Prostate gland (tissue), 2 donors: Measurements from ENCODE around the gene DEXI. TPM values are rescaled to one million over a fixed set of nuclear protein-coding genes. Genes with fewer than 3 reads are reported as not detected.
"Not testable (repeated sequence)": the region's sequence is repeated elsewhere in the genome, so short reads cannot be mapped to it uniquely, and the experiment has no call there.

ENCODE experiments used
- DNase-seq: peaks from one replicate; pipeline ENCODE4 v3.0.0-alpha.2; 2019; ENCODE audit warnings: low spot score
- H3K27ac ChIP-seq, 2 donors: fragments of 200-600 bp; sonication (generic); 2 replicates each; pipeline ENCODE4 v1.5.1; 2017 to 2019
- H3K27me3 ChIP-seq: fragments of 200-600 bp; sonication (generic); replicated peaks from 2 replicates; pipeline ENCODE4 v1.5.1; 2019; ENCODE audit not compliant: insufficient read depth
- H3K36me3 ChIP-seq, 2 donors: fragments of 200-600 bp; sonication (generic); 1 replicate in 1 of 2; 2 replicates in 1 of 2; pipeline versions ENCODE4 v1.5.1 to v1.8.1; 2017 to 2019
- H3K4me1 ChIP-seq: fragments of 200-600 bp; sonication (generic); replicated peaks from 2 replicates; pipeline ENCODE4 v1.5.1; 2019
- H3K4me3 ChIP-seq, 2 donors: fragments of 200-600 bp; sonication (generic); 2 replicates each; pipeline ENCODE4 v1.5.1; 2017 to 2019
- H3K9me3 ChIP-seq: fragments of 200-600 bp; sonication (generic); 2 replicates; pipeline ENCODE4 v1.5.1; 2017
- POLR2A ChIP-seq: fragments of 450-650 bp; IDR thresholded peaks from one replicate; pipeline ENCODE4 v1.6.1; 2016; ENCODE audit warnings: antibody characterized with exemption, mild to moderate bottlenecking
- POLR2AphosphoS5 ChIP-seq: sonication (generic); formaldehyde crosslinking; IDR thresholded peaks from one replicate; pipeline ENCODE4 v1.6.1; 2017; ENCODE audit warnings: antibody characterized with exemption
- WGBS: methylation state at CpG from one replicate; pipeline ENCODE4 v1.1.5; 2018; 5-methylcytosine and 5-hydroxymethylcytosine counted together
- intact Hi-C: fragments of 100-400 bp; cut with DNase I; formaldehyde crosslinking; loops from one replicate; pipeline ENCODE4 v1.14.2; 2022
- total RNA-seq, 2 donors: library from RNA; depleted of rRNA; stranded (reverse); fragments of >200 nt; gene quantifications; one replicate each; pipeline ENCODE4 v1.1.0, GENCODE V29; 2016
- TF ChIP-seq, protein P1 (sequence below), 4 experiments: fragments of 200-600 bp in 2 of 4; fragments of 450-650 bp in 2 of 4; sonication (generic) in 2 of 4; IDR thresholded peaks; 1 replicate in 3 of 4; 2 replicates in 1 of 4; pipeline ENCODE4 v1.5.1; 2016 to 2019; ENCODE audit warnings: antibody characterized with exemption in 4 of 4, mild to moderate bottlenecking in 2 of 4, moderate library complexity in 2 of 4

The DEXI gene
- total RNA-seq, 2 donors from 2014 or later, result 95.5 to 96.9 TPM

DNA sequence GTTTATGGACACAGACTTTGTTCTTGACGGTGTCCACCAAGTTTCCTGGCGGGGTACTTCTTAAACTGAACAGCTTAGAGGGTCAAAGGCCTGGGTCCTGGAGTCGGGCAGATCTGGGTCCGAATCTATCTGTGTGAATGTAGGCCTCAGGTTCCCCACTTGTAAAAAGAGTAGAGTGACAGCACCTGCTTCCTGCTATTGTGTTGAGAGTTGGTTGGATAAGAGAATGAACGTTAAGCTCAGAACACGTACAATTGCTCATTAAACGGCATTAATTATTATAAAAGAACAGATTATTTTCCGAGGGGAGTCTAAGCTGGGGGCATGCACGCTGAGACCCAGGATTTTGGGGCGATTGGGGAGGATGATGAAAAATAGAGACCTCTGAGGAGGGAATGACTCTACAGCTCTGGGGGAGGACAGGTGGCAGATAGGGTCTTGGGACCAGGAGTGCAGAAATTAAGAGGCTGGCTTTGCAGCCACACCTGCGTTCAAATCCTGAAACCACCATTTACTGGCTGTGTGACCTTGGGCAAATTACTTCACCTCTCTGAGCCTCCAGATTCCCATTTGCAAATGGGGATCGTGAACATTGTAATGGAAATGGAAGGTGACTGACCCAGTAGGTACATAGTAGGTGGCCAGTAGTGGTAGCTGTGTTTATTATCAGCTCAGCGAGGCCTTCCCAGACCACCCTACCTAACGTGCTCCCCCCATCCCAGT is 3.0 kb upstream of the DEXI start:
- DNase-seq, result no peak
- Histone ChIP-seq H3K27me3 (no peaks in the 10 kb centered on the region), H3K36me3 (no peaks in the 10 kb centered on the region), H3K27ac (no peak overlapping the region), H3K4me1 (peaks cover 20% of the 10 kb centered on the region), H3K4me3 (peak overlapping the region; percentile 83 to 90), H3K9me3 (no peaks in the 10 kb centered on the region)
- TF ChIP-seq, protein P1, sequence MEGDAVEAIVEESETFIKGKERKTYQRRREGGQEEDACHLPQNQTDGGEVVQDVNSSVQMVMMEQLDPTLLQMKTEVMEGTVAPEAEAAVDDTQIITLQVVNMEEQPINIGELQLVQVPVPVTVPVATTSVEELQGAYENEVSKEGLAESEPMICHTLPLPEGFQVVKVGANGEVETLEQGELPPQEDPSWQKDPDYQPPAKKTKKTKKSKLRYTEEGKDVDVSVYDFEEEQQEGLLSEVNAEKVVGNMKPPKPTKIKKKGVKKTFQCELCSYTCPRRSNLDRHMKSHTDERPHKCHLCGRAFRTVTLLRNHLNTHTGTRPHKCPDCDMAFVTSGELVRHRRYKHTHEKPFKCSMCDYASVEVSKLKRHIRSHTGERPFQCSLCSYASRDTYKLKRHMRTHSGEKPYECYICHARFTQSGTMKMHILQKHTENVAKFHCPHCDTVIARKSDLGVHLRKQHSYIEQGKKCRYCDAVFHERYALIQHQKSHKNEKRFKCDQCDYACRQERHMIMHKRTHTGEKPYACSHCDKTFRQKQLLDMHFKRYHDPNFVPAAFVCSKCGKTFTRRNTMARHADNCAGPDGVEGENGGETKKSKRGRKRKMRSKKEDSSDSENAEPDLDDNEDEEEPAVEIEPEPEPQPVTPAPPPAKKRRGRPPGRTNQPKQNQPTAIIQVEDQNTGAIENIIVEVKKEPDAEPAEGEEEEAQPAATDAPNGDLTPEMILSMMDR (IDR thresholded peaks at IDR 0.05), result no peak
- TF ChIP-seq POLR2AphosphoS5, result no peak
- no peak for TF ChIP-seq POLR2A
- intact Hi-C loops, result loop anchor here (10.0 kb wide), 1 partner anchor 970 kb away; the partner anchor contains the start of gene GSPT1
- 33% methylated on average over 14 of the region's 14 CpGs for WGBS

DNA sequence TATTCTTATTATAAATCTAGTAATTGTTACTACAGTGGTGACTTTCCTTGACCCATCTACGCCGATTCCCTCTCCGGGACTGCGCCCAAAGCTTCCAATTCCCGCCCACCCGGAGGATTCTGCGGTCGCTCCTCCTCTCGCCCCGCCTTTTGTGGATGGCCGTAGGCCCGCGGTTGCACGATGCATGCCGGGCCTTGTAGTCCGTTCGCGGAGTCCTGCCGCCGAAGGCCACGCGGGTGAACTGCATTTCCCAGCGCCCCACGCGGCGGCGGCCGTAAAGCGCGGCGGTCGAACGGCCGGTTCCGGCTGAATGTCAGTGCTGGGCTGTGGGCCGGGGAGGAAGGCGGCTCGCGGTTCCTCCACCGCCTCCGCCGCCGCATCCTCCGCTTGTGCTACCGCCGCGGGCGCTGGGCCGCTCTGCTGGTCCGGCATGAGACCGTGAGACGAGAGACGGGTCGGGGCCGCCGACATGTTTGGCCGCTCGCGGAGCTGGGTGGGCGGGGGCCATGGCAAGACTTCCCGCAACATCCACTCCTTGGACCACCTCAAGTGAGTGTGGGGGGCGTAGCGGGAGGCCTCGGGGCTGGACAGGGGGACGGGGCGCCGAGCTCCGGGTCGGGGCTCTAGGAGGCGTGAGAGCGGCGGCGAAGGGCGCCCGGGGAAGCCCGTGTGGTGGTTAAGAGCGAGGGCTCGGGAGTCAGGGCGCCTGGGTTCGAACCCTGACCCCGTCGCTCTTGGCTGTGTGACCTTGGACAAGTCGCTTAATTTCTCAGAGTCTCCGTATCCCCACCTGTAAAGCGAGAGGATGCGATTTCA is 2.2 kb upstream of the DEXI start, which contains the start of gene CLEC16A:
CLEC16A (plus strand) TSS at position 316 of the 816 bp plus-strand sequence; CDS start at position 470, 154 bp downstream.
- under 1% methylated on average over 64 of the region's 86 CpGs for WGBS
- Histone ChIP-seq H3K27me3 (no peaks in the 10 kb centered on the region), H3K4me1 (peaks cover 15% of the 10 kb centered on the region), H3K9me3 (no peaks in the 10 kb centered on the region), H3K27ac (peak within 1 kb of the TSS; percentile 56 to 81), H3K4me3 (peak within 1 kb of the TSS; percentile 83 to 90), H3K36me3 (no peaks in the 10 kb centered on the region)
- peak; percentile 96 for DNase-seq
- TF ChIP-seq POLR2AphosphoS5, result peak; percentile 99
- TF ChIP-seq, protein P1 (IDR thresholded peaks at IDR 0.05), result peak in 3 of 4 experiments; percentile 17 to 74 (median 61)
- TF ChIP-seq POLR2A, result peak; percentile 80
- intact Hi-C loops, result loop anchor here (10.0 kb wide), 1 partner anchor 970 kb away; the partner anchor contains the start of gene GSPT1

DNA sequence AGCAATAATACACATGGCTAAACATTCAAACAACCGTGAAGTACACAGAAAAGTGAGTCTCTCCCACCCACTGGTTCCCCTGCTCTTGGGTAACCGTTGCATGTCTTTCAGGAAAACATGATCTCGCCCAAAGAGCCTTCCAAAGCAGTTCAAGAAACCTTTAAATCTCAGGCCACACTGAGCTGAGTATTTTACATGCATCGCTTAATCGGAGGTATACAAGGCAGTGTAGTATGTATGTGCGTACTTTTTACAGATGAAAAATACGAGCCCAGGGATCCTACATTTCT is 741 bp upstream of the DEXI start:
- no peak for TF ChIP-seq POLR2A
- TF ChIP-seq, protein P1 (IDR thresholded peaks at IDR 0.05), result no peak
- peaks cover 11% of the 10 kb centered on the region for H3K4me1 ChIP-seq
- peak overlapping the region in 1 of 2 donors; percentile 84 for H3K4me3 ChIP-seq
- 78% methylated on average over 7 of the region's 7 CpGs for WGBS
- no peaks in the 10 kb centered on the region for H3K9me3 ChIP-seq
- intact Hi-C loops, result loop anchor here (10.0 kb wide), 1 partner anchor 972 kb away; the partner anchor contains the start of gene GSPT1
- no peak for DNase-seq
- H3K27ac ChIP-seq, result peak overlapping the region; percentile 77 to 81
- no peaks in the 10 kb centered on the region for H3K27me3 ChIP-seq
- H3K36me3 ChIP-seq, result no peaks in the 10 kb centered on the region

DNA sequence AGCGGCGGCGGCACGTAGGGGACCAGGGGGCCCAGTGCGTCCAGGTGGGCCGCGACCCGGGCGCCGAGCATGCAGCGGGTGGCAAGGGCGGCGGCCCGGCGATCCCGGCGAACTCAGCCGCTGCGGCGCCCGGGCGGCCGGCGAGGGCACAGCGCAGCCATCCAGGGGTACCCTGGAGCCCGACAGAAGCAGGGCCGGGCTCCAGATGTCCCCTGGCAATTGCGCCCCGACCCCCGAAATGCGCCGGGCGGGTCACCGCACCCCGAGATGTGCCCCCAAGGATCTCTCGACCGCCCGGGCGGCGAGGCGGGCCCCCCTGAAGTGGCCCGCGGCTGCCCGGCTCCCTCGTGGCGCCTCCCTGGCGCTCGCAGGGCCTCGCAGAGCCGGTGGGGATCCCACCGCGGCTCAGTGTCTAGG is 325 bp downstream of the DEXI start:
- H3K27ac ChIP-seq, result peak overlapping the region; percentile 77 to 81
- not testable (repeated sequence) for H3K27me3 ChIP-seq, H3K36me3 ChIP-seq, H3K9me3 ChIP-seq, DNase-seq
- intact Hi-C loops, result loop anchor here (10.0 kb wide), 1 partner anchor 973 kb away; the partner anchor contains the start of gene GSPT1
- no CpG with 5 or more reads among the region's 52 CpGs for WGBS
- peak overlapping the region; percentile 74 to 84 for H3K4me3 ChIP-seq
- H3K4me1 ChIP-seq, result peaks cover 16% of the 10 kb centered on the region
